Measurements from ENCODE around the gene DGKQ.
"Not testable (repeated sequence)": the region's sequence is repeated elsewhere in the genome, so short reads cannot be mapped to it uniquely, and the experiment has no call there.

The DGKQ gene

GRCh38 chr4:982291-982690 lies 8.9 kb upstream of the DGKQ start:
- DNase-seq (ENCODE audit: low read depth in 2 of 2), result no peak

- no peak for DNase-seq (ENCODE audit: low read depth in 2 of 2)
These were observed 5.8 kb upstream of the DGKQ start for GRCh38 chr4:978957-979701.

GRCh38 chr4:976016-976415 lies 2.6 kb upstream of the DGKQ start:
- DNase-seq (ENCODE audit: low read depth in 2 of 2), result not testable (repeated sequence)

GRCh38 chr4:974668-975067 lies 1.3 kb upstream of the DGKQ start:
- DNase-seq (ENCODE audit: low read depth in 2 of 2), result no peak

- DNase-seq (ENCODE audit: low read depth in 2 of 2), result no peak
These were observed 531 bp downstream of the DGKQ start for GRCh38 chr4:972651-973424.

GRCh38 chr4:971666-972500 lies 1.5 kb downstream of the DGKQ start:
- DNase-seq (ENCODE audit: low read depth in 2 of 2), result no peak

GRCh38 chr4:970854-971520 lies 2.4 kb downstream of the DGKQ start:
- no peak for DNase-seq (ENCODE audit: low read depth in 2 of 2)

- DNase-seq (ENCODE audit: low read depth in 2 of 2), result no peak
These were observed 3.2 kb downstream of the DGKQ start for GRCh38 chr4:970046-970745.

- no peak for DNase-seq (ENCODE audit: low read depth in 2 of 2)
These were observed 4.6 kb downstream of the DGKQ start for GRCh38 chr4:968621-969394.

GRCh38 chr4:968221-968620 lies 5.1 kb downstream of the DGKQ start:
- no peak for DNase-seq (ENCODE audit: low read depth in 2 of 2)

GRCh38 chr4:967113-968104 lies 6.0 kb downstream of the DGKQ start:
- no peak for DNase-seq (ENCODE audit: low read depth in 2 of 2)

GRCh38 chr4:966266-967112 lies 6.9 kb downstream of the DGKQ start:
- no peak for DNase-seq (ENCODE audit: low read depth in 2 of 2)

GRCh38 chr4:965766-966134 lies 7.6 kb downstream of the DGKQ start:
- DNase-seq (ENCODE audit: low read depth in 2 of 2), result no peak

- DNase-seq (ENCODE audit: low read depth in 2 of 2), result no peak
These were observed 8.2 kb downstream of the DGKQ start for GRCh38 chr4:965048-965765.

- DNase-seq (ENCODE audit: low read depth in 2 of 2), result no peak
These were observed 8.9 kb downstream of the DGKQ start for GRCh38 chr4:964346-965025.

- DNase-seq (ENCODE audit: low read depth in 2 of 2), result no peak
These were observed 9.8 kb downstream of the DGKQ start for GRCh38 chr4:963276-964225.
